Activated naive CD4-positive, alpha-beta T cell treated with anti-CD3 and anti-CD28 coated beads, Interleukin-2, amount 50 U/mL, for 16 hours (primary cell): ENCODE measurements around the gene CPAMD8.

Experiments used
- DNase-seq: peaks from one replicate; pipeline ENCODE4 v3.0.0-alpha.2; 2020

Gene CPAMD8

DNA sequence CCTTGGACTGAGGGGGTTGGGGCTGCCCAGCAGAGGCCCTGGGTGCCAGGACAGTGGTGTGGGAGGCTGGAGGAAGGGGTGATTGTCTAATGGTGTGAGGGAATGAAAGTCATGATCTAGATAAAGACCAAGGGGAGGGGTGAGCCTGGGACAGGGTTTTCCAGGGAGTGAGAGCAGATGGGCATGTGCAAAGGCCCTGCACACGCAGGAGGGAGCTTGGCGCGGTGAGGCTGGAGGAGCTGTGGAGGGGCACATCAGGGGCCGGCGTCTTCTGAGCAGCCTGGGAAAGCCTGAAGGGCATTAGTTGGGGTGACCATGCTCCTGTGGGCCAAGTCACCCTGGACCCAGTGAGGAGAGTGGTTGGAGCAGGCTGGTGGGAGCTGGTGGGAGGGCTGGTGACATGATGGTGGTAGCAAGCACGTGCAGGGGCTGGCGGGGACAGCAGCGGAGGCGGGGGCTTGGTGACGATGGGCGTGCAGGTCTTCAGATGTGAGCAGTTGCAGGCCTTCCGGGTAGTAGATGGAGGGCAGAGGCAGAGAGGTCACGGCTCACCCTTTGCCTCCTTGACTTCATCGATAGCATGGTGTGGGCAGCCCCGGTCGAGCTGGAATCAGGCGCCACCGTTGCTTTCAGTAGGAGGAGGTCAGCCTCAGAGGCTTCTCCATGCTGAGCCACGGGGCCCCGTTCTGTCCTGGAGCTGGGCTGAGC, 158.0 kb downstream of the CPAMD8 start:
- no peak for DNase-seq

DNA sequence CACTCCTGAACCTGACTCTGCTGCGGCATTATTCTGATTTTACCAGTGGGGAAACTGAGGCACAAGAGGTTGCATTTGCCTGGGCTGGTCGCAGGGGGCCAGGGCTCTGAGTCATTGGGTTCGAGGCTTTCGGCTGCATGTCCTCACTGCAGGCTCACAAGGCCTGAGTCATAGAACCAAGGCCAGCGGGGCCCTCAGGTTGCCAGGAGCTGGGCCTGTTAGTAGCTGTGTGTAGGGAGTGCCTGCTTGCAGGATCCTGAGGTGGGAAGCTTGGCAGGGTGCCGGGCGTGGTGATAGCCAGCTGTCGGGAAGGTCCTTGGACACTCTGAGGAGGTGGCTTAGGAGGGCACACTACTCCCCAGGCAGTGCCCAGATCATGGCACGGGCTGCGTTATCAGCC, 159.4 kb downstream of the CPAMD8 start:
- no peak for DNase-seq

DNA sequence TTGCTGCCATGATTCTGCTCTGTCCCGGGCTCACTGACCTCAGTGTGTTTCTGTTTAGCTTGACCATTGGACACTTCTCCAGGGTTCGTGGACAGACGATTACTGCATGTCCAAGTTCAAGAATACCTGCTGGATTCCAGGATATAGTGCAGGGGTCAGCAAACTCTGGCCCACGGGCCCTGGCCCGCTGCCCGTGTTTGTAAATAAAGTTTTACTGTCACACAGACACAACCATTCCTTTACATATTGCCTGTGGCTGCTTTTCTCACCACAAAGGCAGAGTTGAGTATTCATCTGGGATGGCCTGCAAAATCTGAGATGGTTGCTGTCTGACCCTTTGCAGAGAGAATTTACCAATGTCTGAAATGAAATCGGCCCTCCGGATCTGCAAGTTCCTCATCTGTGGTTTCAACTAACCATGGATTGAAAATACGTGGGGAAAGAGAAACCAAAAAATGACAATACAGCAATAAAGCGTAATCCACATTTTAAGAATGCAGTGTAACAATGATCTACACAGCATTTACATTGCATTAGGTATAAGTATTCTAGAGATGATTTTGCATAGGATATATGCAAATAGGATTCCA, 163.7 kb downstream of the CPAMD8 start:
- no peak for DNase-seq

GRCh38 chr19:16861834-16862233, 164.8 kb downstream of the CPAMD8 start:
- DNase-seq = no peak

GRCh38 chr19:16861011-16861410, 165.6 kb downstream of the CPAMD8 start:
- no peak for DNase-seq

DNA sequence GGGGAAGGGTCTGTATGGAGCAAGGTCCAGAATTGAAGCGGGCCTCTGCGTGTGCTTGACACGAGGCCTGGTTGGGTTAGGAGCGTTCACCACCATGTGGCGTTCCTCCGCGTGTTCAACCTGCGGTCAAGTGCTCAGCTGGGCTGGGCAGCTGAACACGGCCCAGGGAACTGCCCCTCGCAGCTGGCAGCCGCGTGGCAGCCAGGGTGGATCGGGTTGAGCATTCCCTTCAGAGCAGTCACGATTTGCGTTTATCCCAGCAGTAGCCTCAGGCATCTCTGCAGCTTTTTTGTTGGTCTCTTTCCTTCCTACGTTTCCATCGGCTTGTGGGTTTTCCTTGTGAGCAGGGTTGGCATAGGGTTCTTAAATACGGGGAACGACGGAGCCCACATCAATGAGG, 166.5 kb downstream of the CPAMD8 start:
- no peak for DNase-seq

GRCh38 chr19:16859626-16860025, 167.0 kb downstream of the CPAMD8 start:
- DNase-seq = no peak

DNA sequence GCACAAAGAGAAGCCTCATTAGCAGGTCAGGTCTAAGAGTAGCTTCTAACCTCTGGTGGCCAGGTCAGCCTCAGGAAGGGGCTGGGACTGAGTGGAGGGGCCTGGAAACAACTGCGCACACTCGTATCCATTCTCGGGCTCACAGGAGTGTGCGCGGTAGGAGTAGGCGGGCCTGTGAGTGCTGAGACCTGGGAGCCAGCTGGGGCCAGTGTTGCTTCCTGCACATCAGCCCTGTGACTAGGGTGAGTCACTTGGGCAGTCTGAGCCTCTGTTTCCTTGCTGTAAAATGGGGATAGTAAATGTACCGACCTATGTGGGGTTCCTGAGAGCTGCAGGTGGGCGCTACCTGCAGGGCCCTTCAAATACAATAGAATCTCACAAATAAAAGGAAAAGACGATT, 170.5 kb downstream of the CPAMD8 start:
- DNase-seq = no peak

DNA sequence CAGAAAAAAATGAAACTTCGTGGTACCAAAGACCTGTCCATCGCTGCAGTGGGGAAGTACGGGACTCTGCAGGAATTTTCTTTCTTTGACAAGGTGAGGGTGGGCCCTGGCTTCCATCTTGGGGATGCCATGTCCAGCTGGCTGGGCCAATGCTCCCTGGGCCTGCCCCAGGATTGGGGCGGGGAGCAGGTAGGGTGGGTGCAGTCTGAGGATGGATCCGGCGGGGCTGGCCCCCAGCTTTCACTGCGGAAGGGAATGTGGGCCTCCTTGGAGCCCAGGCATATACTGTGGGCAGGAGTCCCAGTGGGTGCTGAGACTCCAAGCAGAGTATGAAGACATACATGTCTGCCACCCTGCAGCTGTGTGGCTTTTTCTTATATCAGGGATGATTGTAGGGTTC, 173.5 kb downstream of the CPAMD8 start:
- DNase-seq = no peak

DNA sequence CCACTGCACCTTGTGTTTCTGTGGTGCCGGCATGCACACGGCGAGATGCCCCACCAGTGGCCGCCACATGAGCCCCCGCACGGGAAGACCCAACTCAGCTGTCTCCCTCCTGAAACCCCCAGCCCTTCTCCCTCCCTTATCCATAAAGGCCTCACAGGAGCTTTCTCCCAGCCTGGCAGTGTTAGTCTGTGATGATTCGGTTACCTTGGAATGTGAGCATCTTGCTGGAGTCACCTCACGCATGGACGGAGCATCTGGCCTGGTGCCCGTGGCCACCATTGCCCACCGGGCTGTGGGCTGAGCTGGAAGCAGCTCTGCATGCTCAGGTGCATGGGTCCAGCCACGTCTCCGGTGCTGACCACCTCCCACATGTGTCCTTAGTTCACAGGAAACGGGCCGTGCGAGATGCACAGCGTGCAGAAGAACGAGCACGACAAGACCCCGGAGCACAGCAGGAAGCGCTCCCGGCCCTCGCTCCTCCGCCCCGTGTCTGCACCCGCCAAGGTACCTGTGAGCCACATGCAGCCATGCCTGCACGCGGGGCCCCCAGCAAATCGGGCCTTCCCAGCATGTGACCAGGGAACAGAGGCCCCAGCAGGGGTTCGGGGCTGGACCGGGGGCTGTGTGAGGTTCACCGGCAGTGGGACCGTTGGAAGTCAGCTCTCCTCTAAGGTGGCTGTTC, 175.4 kb downstream of the CPAMD8 start:
- DNase-seq = no peak

DNA sequence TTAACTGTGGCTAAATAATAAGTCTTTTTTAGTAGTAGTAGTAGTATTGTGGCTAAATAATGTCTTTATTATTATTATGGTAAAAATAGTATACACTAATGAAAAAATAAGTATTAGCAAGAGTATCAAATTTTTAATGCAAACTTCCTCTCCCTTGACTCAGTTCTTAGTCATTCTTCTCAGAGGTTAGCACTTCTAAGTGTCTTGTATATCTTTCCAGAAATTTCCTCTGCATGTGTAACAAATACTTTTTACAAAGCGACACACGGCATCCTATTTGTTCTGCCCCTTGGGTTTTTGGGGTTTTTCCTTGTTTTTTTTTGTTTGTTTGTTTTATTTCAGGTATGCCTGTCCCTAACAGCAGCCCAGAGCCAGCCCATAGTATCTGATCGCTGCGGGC, 176.5 kb downstream of the CPAMD8 start:
- DNase-seq = no peak

- no peak for DNase-seq
Measured at GRCh38 chr19:16849168-16849567, 177.4 kb downstream of the CPAMD8 start.

DNA sequence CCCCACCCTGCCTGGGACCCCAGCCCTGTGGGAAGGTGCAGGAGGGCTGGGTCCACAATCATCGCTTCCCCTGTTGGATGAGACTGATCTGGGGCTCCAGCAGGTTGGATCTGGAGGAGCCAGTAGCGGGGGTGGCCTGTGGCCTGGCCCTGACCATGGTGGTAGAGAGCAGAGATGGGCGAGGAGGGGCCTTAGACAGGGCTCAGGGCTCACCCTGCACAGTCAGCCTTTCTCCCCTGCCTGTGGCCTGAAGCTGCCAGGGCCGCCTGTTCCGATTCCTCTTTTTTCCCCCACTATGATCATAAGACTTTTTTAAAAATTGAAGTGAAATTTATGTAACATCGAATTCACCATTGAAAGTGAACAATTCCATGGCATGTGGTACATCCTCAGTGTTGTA, 179.2 kb downstream of the CPAMD8 start:
- DNase-seq = no peak

DNA sequence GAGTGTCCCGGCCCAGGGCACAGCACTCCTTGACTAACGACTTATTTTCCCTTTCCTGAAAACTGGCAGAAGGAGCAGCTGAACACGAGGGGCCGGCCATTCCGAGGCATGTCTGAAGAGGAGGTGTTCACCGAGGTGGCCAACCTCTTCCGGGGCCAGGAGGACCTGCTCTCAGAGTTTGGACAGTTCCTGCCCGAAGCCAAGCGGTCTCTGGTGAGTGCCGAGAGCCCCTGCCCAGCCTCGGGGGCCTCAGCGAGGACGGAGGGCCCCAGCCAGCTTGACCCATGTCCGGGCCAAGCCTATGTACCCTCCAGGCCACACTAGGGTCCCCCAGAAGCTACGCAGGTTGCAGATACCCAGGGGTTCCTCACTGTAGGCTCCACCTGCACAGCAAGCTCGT, 179.7 kb downstream of the CPAMD8 start:
- DNase-seq = no peak
